Keratinocyte (primary cell): ENCODE data around the gene CCDC33. TPM values are rescaled to one million over a fixed set of nuclear protein-coding genes. Genes with fewer than 3 reads are reported as not detected.

Source experiments
- DNase-seq: peaks from one replicate; pipeline ENCODE4 v3.0.0-alpha.2; 2011; ENCODE audit warnings: low read depth, missing footprints, low spot score
- FAIRE-seq: peaks from 2 replicates; lab custom pipeline; 2011; peaks lifted over from hg19 to GRCh38; lab: Jason Lieb, UNC
- H2AFZ ChIP-seq: 2 replicates; pipeline ENCODE4 v1.6.0; 2012; ENCODE audit warnings: low read length, control low read depth, inconsistent platforms; ENCODE audit not compliant: control insufficient read depth
- H3K27ac ChIP-seq: 2 replicates; pipeline ENCODE4 v1.5.1; 2011; ENCODE audit warnings: low read length; ENCODE audit not compliant: control insufficient read depth, insufficient read depth
- H3K27me3 ChIP-seq: 3 replicates; pipeline ENCODE4 v1.6.0; 2011; ENCODE audit warnings: low read length; ENCODE audit not compliant: control insufficient read depth, insufficient read depth; ENCODE audit errors: extremely low read depth
- H3K36me3 ChIP-seq, 2 experiments: 2 replicates in 1 of 2; 3 replicates in 1 of 2; pipeline ENCODE4 v1.5.1; 2011; ENCODE audit warnings: low read length in 2 of 2, mild to moderate bottlenecking in 1 of 2; ENCODE audit not compliant: control insufficient read depth in 2 of 2, insufficient read depth in 2 of 2; ENCODE audit errors: extremely low read depth in 1 of 2
- H3K4me1 ChIP-seq: 3 replicates; pipeline ENCODE4 v1.5.1; 2011; ENCODE audit warnings: low read length; ENCODE audit not compliant: control insufficient read depth, insufficient read depth; ENCODE audit errors: extremely low read depth
- H3K4me2 ChIP-seq: 3 replicates; pipeline ENCODE4 v1.6.0; 2011; ENCODE audit warnings: low read depth, low read length; ENCODE audit not compliant: control insufficient read depth, insufficient read depth; ENCODE audit errors: extremely low read depth
- H3K4me3 ChIP-seq, 3 experiments: fragments of 200-600 bp in 1 of 3; sonication (generic) in 1 of 3; 2 replicates in 2 of 3; 3 replicates in 1 of 3; pipeline ENCODE4 v1.5.1; 2011 to 2016; ENCODE audit warnings: low read length in 3 of 3, mild to moderate bottlenecking in 3 of 3, control low read depth in 2 of 3, inconsistent platforms in 1 of 3, low read depth in 1 of 3, mixed read lengths in 1 of 3, mixed run types in 1 of 3, moderate library complexity in 1 of 3; ENCODE audit not compliant: control insufficient read depth in 2 of 3, insufficient read depth in 2 of 3; ENCODE audit errors: extremely low read depth in 1 of 3
- H3K79me2 ChIP-seq: 2 replicates; pipeline ENCODE4 v1.6.0; 2012; ENCODE audit warnings: low read length; ENCODE audit not compliant: control insufficient read depth, insufficient read depth
- H3K9ac ChIP-seq: 3 replicates; pipeline ENCODE4 v1.6.0; 2011; ENCODE audit warnings: low read length; ENCODE audit not compliant: control insufficient read depth, insufficient read depth; ENCODE audit errors: extremely low read depth
- H3K9me1 ChIP-seq: 3 replicates; pipeline ENCODE4 v1.6.0; 2011; ENCODE audit warnings: low read length; ENCODE audit not compliant: control insufficient read depth, insufficient read depth; ENCODE audit errors: extremely low read depth
- H3K9me3 ChIP-seq: 2 replicates; pipeline ENCODE4 v1.5.1; 2012; ENCODE audit warnings: low read depth, low read length; ENCODE audit not compliant: control insufficient read depth
- H4K20me1 ChIP-seq: 3 replicates; pipeline ENCODE4 v1.6.0; 2011; ENCODE audit warnings: low read length; ENCODE audit not compliant: control insufficient read depth, insufficient read depth; ENCODE audit errors: extremely low read depth
- CTCF ChIP-seq, 3 experiments: IDR thresholded peaks in 1 of 3; conservative IDR thresholded peaks in 1 of 3; optimal IDR thresholded peaks in 1 of 3; 2 replicates in 2 of 3; 3 replicates in 1 of 3; pipeline versions ENCODE3 to v1.5.1; 2011; ENCODE audit warnings: low read length in 3 of 3, mild to moderate bottlenecking in 3 of 3, moderate library complexity in 2 of 3, control low read depth in 1 of 3, inconsistent platforms in 1 of 3; ENCODE audit not compliant: insufficient read depth in 2 of 3; ENCODE audit errors: extremely low read depth in 1 of 3
- EZH2 ChIP-seq: IDR thresholded peaks from one replicate; pipeline ENCODE4 v1.6.1; 2012; ENCODE audit warnings: inconsistent platforms, mild to moderate bottlenecking, low read length, moderate library complexity
- dilution Hi-C: fragments of 300-500 bp; cut with MboI; formaldehyde crosslinking; loops from one replicate; pipeline ENCODE4 v1.7.0; 2020; ENCODE audit warnings: low sequenced_read_pairs; ENCODE audit not compliant: extremely low pct_ligation_motif_present
- polyA plus RNA-seq, 5 experiments: library from polyadenylated mRNA; depleted of rRNA in 3 of 5; stranded (reverse) in 3 of 5; stranded (forward) in 1 of 5; unstranded in 1 of 5; fragments of >200 nt; gene quantifications; 1 replicate in 1 of 5; 2 replicates in 3 of 5; 3 replicates in 1 of 5; pipeline versions ENCODE4 v1.2.1 to v1.2.3, GENCODE V29; 2011 to 2012; ENCODE audit warnings: missing spikeins in 2 of 5, low read depth in 1 of 5, low replicate concordance in 1 of 5

CCDC33 gene
- polyA plus RNA-seq, 1 donor (not counting 4 experiments of a cell fraction or from before 2014, with no cell fraction given), result not detected

DNA sequence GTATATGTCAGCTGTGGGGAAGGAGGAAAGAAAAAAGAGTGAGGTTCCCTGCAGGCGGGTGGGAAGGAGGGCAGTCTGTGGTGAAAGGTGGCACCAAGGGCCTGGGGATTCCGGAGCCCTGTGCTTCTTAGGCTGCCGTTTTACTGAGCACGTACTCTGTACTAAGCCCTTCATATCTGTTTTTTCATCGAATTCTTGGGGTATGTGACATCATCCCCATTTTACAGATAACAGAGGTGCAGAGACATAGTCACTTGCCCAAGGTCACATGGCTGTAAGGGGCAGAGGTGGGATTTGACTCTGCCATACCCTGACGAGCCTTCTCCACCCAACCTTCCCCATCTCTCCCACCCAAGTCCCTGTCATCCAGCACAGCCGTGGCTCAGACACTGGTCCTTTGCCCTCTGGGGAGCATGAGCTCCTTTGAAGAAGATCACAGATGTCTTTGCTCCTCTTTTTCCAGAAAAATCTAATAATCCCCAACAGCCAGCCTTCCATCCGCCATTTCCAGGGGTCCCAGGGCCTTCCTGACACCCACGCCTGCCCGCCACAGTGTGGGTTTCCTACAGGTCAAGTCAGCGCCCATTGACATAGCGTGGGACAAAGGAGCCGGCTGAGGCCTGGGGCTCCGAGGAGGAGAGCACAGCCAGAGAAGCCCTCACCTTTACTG is 107.1 kb downstream of the CCDC33 start:
- no peak for FAIRE-seq
- Histone ChIP-seq H3K9me1 (no peaks in the 10 kb centered on the region), H3K36me3 (no peaks in the 10 kb centered on the region), H4K20me1 (no peaks in the 10 kb centered on the region), H3K4me2 (no peak overlapping the region), H3K27ac (no peak overlapping the region), H3K27me3 (no peaks in the 10 kb centered on the region), H3K79me2 (no peaks in the 10 kb centered on the region), H3K4me3 (no peak overlapping the region), H3K9me3 (no peaks in the 10 kb centered on the region), H3K9ac (no peak overlapping the region), H3K4me1 (peaks cover 7% of the 10 kb centered on the region), H2AFZ (no peak overlapping the region)
- TF ChIP-seq CTCF (optimal IDR thresholded peaks at IDR 0.05 in 1 of 3, IDR thresholded peaks at IDR 0.05 in 1 of 3, conservative IDR thresholded peaks at IDR 0.05 in 1 of 3; ENCODE audit: extremely low read depth in 1 of 3, insufficient read depth in 2 of 3, low read length in 3 of 3) (no peak), EZH2 (no peak)
- dilution Hi-C loops, result no loop called here
- DNase-seq, result no peak

GRCh38 chr15:74343797-74344127 is 107.6 kb downstream of the CCDC33 start:
- no peaks in the 10 kb centered on the region for H3K9me1 ChIP-seq
- H2AFZ ChIP-seq, result no peak overlapping the region
- H3K27ac ChIP-seq, result no peak overlapping the region
- H3K4me2 ChIP-seq, result no peak overlapping the region
- no peaks in the 10 kb centered on the region for H3K79me2 ChIP-seq
- dilution Hi-C loops, result no loop called here
- H3K27me3 ChIP-seq, result no peaks in the 10 kb centered on the region
- peaks cover 7% of the 10 kb centered on the region for H3K4me1 ChIP-seq
- H3K4me3 ChIP-seq, result no peak overlapping the region
- no peaks in the 10 kb centered on the region for H3K36me3 ChIP-seq
- TF ChIP-seq CTCF (optimal IDR thresholded peaks at IDR 0.05 in 1 of 3, IDR thresholded peaks at IDR 0.05 in 1 of 3, conservative IDR thresholded peaks at IDR 0.05 in 1 of 3; ENCODE audit: extremely low read depth in 1 of 3, insufficient read depth in 2 of 3, low read length in 3 of 3) (no peak), EZH2 (no peak)
- no peaks in the 10 kb centered on the region for H3K9me3 ChIP-seq
- FAIRE-seq, result no peak
- H3K9ac ChIP-seq, result no peak overlapping the region
- DNase-seq, result no peak
- no peaks in the 10 kb centered on the region for H4K20me1 ChIP-seq
